Chondrocyte (in vitro differentiated cells): Measurements from ENCODE around the gene MORN1. TPM values are rescaled to one million over a fixed set of nuclear protein-coding genes. Genes with fewer than 3 reads are reported as not detected.

Experiments
- DNase-seq: peaks from one replicate; pipeline ENCODE4 v3.0.0; 2021; ENCODE audit warnings: mixed read lengths, low spot score
- H3K27ac Mint-ChIP-seq: one replicate; pipeline ENCODE4 v1.8.0; 2021; ENCODE audit warnings: mild to moderate bottlenecking, moderate library complexity, mixed read lengths; ENCODE audit not compliant: unreplicated experiment
- H3K27me3 Mint-ChIP-seq: 2 replicates; pipeline ENCODE4 v1.8.0; 2021; ENCODE audit warnings: low read depth, mixed read lengths
- H3K36me3 Mint-ChIP-seq: 2 replicates; pipeline ENCODE4 v1.8.0; 2021; ENCODE audit warnings: low read depth, mixed read lengths
- H3K4me1 Mint-ChIP-seq: 2 replicates; pipeline ENCODE4 v1.8.0; 2021; ENCODE audit warnings: low read depth, mild to moderate bottlenecking, mixed read lengths
- H3K4me3 Mint-ChIP-seq: one replicate; pipeline ENCODE4 v1.8.0; 2021; ENCODE audit warnings: mild to moderate bottlenecking, moderate library complexity, mixed read lengths; ENCODE audit not compliant: unreplicated experiment
- H3K9me3 Mint-ChIP-seq: 2 replicates; pipeline ENCODE4 v1.8.0; 2021; ENCODE audit warnings: low read depth, mixed read lengths
- total RNA-seq: library from RNA; stranded (reverse); gene quantifications from 3 replicates; pipeline ENCODE4 v1.2.1, GENCODE V29; 2021
- TF ChIP-seq, protein P1 (sequence below): fragments of 200-600 bp; sonication (generic); IDR thresholded peaks from 2 replicates; pipeline ENCODE4 v1.5.0; 2021; ENCODE audit warnings: antibody characterized with exemption, mild to moderate bottlenecking, moderate library complexity

MORN1 gene
- total RNA-seq, 1 donor from 2014 or later, result 6.7 TPM

DNA sequence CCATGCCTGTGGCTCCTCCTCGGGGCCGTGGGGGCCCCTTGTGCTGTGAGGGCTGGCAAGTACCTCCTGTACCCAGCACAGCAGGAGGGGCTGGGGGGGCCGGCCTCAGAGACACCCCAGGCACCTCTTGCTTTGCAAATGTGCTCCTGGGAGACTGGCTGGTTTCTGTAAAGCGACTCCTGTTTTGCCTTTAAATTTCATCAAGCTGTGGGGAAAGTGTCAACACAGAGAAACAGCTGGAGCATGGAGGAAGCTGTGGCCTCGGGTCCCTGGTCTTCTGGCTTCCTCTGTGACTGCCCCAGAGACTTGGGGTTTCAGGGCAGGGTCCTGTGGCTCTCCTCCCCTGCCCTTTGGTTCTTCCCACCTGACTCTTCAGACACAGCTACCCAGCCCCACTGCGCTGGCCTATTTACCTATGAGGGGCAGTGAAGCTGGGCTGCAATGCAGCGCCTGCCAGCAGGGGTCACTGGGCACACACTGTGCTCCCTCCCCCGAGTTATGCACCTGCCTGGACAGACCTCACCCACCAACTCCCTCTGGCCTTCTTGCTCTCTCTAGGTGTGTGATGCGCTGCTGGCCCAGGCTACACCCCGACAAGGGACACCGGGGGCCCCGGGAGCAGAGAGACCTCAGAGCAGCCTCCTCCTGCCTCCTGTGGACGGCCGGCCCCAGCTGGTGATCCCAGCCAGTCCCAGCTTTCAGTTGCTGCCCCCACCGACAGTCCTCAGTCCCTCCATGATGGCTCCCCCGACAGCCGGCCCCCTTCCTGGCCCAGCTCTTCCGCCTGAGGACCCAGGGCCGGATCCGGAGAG is 38.6 kb upstream of the MORN1 start:
- DNase-seq, result no peak
- Mint-ChIP-seq H3K4me3 (no peak overlapping the region), H3K36me3 (no peaks in the 10 kb centered on the region), H3K9me3 (no peaks in the 10 kb centered on the region), H3K27me3 (peaks cover 12% of the 10 kb centered on the region), H3K4me1 (no peaks in the 10 kb centered on the region), H3K27ac (no peak overlapping the region)
- TF ChIP-seq, protein P1, sequence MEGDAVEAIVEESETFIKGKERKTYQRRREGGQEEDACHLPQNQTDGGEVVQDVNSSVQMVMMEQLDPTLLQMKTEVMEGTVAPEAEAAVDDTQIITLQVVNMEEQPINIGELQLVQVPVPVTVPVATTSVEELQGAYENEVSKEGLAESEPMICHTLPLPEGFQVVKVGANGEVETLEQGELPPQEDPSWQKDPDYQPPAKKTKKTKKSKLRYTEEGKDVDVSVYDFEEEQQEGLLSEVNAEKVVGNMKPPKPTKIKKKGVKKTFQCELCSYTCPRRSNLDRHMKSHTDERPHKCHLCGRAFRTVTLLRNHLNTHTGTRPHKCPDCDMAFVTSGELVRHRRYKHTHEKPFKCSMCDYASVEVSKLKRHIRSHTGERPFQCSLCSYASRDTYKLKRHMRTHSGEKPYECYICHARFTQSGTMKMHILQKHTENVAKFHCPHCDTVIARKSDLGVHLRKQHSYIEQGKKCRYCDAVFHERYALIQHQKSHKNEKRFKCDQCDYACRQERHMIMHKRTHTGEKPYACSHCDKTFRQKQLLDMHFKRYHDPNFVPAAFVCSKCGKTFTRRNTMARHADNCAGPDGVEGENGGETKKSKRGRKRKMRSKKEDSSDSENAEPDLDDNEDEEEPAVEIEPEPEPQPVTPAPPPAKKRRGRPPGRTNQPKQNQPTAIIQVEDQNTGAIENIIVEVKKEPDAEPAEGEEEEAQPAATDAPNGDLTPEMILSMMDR, result peak; percentile 61

DNA sequence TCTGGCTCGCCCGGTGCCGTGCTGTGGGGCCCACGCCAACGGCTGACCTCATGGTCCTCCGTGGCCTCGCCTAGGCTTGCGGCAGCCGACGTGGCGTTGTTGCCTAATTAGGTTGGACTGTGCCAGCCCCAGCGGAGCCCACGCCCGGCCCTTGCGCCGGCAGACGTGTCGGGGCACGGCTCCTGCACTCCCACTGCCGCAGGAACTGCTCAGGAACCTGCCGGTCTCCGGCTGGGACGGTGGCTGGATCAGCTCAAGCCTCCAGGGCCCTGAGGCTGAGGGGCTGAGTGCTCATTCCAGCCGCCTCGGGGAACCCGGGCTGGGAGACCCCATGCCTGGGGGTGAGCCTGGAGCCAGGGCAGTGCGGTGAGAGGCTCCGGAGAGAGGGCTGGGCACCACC is 37.1 kb upstream of the MORN1 start:
- Mint-ChIP-seq H3K27me3 (peaks cover 5% of the 10 kb centered on the region), H3K4me1 (no peaks in the 10 kb centered on the region), H3K36me3 (peaks cover under 1% of the 10 kb centered on the region), H3K4me3 (no peak overlapping the region), H3K27ac (no peak overlapping the region), H3K9me3 (peaks cover 1% of the 10 kb centered on the region)
- DNase-seq, result no peak
- TF ChIP-seq, protein P1, result no peak

DNA sequence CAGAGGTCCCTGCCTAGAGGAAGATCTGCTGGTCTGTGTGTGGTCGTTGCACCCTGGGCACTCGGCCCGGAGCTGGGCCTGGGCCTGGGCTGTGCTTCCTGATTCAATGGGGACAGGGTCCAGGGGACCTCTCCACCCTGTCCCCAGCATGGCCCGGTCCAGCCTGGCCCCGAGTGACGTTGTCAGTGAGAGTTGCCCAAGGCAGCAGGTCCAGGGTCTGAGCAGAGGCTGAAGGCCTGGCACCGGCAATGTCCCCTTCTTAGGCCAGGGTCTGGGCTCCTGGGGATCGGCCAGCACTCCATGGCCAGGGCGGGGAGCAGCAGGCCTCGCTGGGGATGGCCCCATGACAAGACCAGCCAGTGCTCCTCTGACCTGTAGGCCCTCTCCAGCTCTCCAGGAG is 36.6 kb upstream of the MORN1 start:
- Mint-ChIP-seq H3K9me3 (peaks cover 4% of the 10 kb centered on the region), H3K4me3 (no peak overlapping the region), H3K4me1 (no peaks in the 10 kb centered on the region), H3K27ac (no peak overlapping the region), H3K36me3 (peaks cover 1% of the 10 kb centered on the region), H3K27me3 (peaks cover 2% of the 10 kb centered on the region)
- no peak for DNase-seq
- TF ChIP-seq, protein P1, result no peak

DNA sequence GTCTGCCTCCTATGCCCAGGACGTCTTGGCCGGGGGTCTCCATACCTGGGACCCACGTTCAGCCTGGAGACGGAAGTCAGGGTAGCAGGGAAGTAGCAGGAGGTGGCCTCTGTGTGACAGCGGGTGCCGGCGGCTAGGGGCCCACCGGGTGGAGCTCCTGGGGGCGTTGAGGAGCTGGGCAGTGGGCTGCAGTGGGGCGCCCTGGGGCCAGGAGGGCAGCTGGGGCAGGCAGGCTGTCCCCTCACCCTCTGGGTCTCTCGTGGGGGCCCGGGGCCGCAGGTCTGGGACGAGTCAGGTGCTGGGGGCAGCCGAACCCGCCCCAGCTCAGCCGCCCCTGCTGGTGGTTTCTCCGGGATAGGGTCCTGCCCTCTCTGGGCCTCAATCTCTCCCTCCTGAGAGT is 35.7 kb upstream of the MORN1 start:
- Mint-ChIP-seq H3K9me3 (peaks cover 4% of the 10 kb centered on the region), H3K27me3 (peaks cover 1% of the 10 kb centered on the region), H3K4me3 (no peak overlapping the region), H3K36me3 (peaks cover 1% of the 10 kb centered on the region), H3K4me1 (no peaks in the 10 kb centered on the region), H3K27ac (no peak overlapping the region)
- DNase-seq, result no peak
- TF ChIP-seq, protein P1, result no peak

DNA sequence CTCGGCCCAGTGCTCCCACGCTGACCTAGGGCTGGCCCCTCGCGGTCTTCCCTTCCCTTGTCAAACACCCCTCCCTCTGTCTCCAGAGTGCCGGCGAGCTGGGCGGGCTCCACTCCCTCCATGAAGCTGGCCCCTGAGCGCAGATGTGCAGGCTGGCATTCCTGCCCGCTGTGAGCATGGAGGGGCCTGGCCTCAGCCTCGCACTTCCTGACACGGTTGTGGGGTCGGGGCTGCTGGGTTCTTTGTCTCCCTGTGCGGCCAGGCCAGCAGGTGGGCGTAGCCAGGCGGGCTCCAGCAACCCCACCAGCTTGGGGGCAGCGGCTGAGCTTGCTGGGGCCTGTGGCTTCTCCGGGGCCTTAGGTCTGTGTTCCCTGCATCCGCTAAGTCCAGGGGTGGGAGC is 35.2 kb upstream of the MORN1 start:
- H3K27ac Mint-ChIP-seq, result no peak overlapping the region
- H3K9me3 Mint-ChIP-seq, result peaks cover 4% of the 10 kb centered on the region
- no peak for DNase-seq
- H3K4me3 Mint-ChIP-seq, result no peak overlapping the region
- TF ChIP-seq, protein P1, result no peak
- peaks cover 2% of the 10 kb centered on the region for H3K27me3 Mint-ChIP-seq
- peaks cover 1% of the 10 kb centered on the region for H3K36me3 Mint-ChIP-seq
- no peaks in the 10 kb centered on the region for H3K4me1 Mint-ChIP-seq
